ENCODE results near the gene TEX14.

The TEX14 gene

GRCh38 chr17:58669853-58670252 lies 22.0 kb downstream of the TEX14 start:
- peaks cover 2% of the 10 kb centered on the region for H3K27me3 Mint-ChIP-seq (ENCODE audit: low read depth, poor library complexity)
- no peak overlapping the region for H3K4me3 Mint-ChIP-seq
- H3K27ac Mint-ChIP-seq = peak overlapping the region; percentile 10
- TF ChIP-seq, protein P1, sequence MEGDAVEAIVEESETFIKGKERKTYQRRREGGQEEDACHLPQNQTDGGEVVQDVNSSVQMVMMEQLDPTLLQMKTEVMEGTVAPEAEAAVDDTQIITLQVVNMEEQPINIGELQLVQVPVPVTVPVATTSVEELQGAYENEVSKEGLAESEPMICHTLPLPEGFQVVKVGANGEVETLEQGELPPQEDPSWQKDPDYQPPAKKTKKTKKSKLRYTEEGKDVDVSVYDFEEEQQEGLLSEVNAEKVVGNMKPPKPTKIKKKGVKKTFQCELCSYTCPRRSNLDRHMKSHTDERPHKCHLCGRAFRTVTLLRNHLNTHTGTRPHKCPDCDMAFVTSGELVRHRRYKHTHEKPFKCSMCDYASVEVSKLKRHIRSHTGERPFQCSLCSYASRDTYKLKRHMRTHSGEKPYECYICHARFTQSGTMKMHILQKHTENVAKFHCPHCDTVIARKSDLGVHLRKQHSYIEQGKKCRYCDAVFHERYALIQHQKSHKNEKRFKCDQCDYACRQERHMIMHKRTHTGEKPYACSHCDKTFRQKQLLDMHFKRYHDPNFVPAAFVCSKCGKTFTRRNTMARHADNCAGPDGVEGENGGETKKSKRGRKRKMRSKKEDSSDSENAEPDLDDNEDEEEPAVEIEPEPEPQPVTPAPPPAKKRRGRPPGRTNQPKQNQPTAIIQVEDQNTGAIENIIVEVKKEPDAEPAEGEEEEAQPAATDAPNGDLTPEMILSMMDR (IDR thresholded peaks at IDR 0.05) = no peak
- H3K36me3 Mint-ChIP-seq (ENCODE audit: low read depth) = no peaks in the 10 kb centered on the region
- H3K4me1 Mint-ChIP-seq = peaks cover 32% of the 10 kb centered on the region
- DNase-seq = no peak
- no peaks in the 10 kb centered on the region for H3K9me3 Mint-ChIP-seq

GRCh38 chr17:58668598-58668935 lies 23.3 kb downstream of the TEX14 start:
- TF ChIP-seq, protein P1 (IDR thresholded peaks at IDR 0.05) = no peak
- H3K4me3 Mint-ChIP-seq = no peak overlapping the region
- no peaks in the 10 kb centered on the region for H3K36me3 Mint-ChIP-seq (ENCODE audit: low read depth)
- no peak overlapping the region for H3K27ac Mint-ChIP-seq
- peaks cover 39% of the 10 kb centered on the region for H3K4me1 Mint-ChIP-seq
- H3K27me3 Mint-ChIP-seq (ENCODE audit: low read depth, poor library complexity) = peaks cover 2% of the 10 kb centered on the region
- DNase-seq = no peak
- no peaks in the 10 kb centered on the region for H3K9me3 Mint-ChIP-seq

DNA sequence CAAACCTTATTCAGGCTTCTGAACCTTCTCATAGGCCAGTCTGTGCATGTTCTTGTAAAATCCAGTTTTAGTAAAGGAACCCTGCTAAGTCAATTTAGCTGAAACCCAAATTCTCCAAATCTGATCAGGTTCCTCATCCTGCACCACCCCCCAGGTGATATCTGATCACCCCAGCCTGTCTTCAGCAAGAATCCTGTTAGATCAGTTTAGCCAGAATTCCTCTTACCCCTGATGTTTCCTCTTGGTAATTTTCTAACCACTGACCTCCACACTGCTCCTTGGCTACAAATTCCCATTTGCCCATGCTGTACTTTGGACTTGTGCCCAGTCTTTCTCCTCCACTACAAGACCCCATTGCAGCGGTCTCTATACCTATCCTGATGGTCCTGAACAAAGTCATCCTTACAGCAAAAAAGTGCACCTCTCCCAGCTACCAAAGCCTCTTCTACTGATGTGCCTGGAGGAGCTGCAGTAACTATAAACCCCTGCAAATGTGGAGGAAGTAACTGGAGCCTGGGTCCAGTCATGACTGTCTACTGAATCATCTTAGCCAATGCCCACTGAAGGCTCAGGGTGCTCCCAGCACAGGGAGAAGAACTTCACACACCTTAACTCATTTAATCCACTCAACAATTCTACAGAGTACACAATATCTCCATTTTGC lies 23.8 kb downstream of the TEX14 start:
- H3K27ac Mint-ChIP-seq = peak overlapping the region; percentile 82

DNA sequence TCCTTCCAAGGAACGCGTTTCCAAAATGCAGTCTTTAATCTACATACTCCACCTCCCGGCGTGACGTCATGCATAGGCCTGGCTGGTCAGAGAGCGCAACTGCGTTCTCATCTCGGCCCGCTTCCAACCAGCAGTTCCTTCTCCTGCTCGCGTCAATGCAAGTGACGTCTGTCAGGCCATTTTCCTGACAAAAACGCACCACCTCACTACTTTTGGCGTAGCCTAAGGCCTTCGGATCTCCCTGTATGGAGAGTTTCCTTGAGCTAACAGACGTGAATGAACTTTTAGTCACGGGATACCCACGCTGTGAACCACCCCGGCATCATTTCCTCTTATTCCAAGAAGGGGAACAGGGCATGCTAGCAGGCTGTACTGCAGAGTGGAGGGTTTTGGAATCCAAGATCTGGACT lies 25.0 kb downstream of the TEX14 start:
- DNase-seq = no peak
- H3K4me1 Mint-ChIP-seq = peaks cover 32% of the 10 kb centered on the region
- peak overlapping the region; percentile 49 for H3K27ac Mint-ChIP-seq
- H3K27me3 Mint-ChIP-seq (ENCODE audit: low read depth, poor library complexity) = peaks cover 2% of the 10 kb centered on the region
- TF ChIP-seq, protein P1 (IDR thresholded peaks at IDR 0.05) = no peak
- no peak overlapping the region for H3K4me3 Mint-ChIP-seq
- no peaks in the 10 kb centered on the region for H3K9me3 Mint-ChIP-seq
- H3K36me3 Mint-ChIP-seq (ENCODE audit: low read depth) = no peaks in the 10 kb centered on the region

More for the DNA sequence above, 23.8 kb downstream of the TEX14 start:
- Mint-ChIP-seq H3K27me3 (ENCODE audit: low read depth, poor library complexity) (peaks cover 2% of the 10 kb centered on the region), H3K4me3 (no peak overlapping the region), H3K36me3 (ENCODE audit: low read depth) (no peaks in the 10 kb centered on the region), H3K9me3 (no peaks in the 10 kb centered on the region), H3K4me1 (peaks cover 39% of the 10 kb centered on the region)
- DNase-seq = no peak
- TF ChIP-seq, protein P1 (IDR thresholded peaks at IDR 0.05) = no peak

GRCh38 chr17:58665946-58666857 lies 25.6 kb downstream of the TEX14 start:
- Mint-ChIP-seq H3K36me3 (ENCODE audit: low read depth) (no peaks in the 10 kb centered on the region), H3K9me3 (no peaks in the 10 kb centered on the region), H3K4me1 (peaks cover 29% of the 10 kb centered on the region), H3K27ac (no peak overlapping the region), H3K27me3 (ENCODE audit: low read depth, poor library complexity) (peaks cover 6% of the 10 kb centered on the region), H3K4me3 (no peak overlapping the region)
- no peak for DNase-seq
- TF ChIP-seq, protein P1 (IDR thresholded peaks at IDR 0.05) = no peak

Measured in nephron progenitor cell (in vitro differentiated cells).